G401 (cell line): Measurements from ENCODE around the gene MCM3AP. TPM values are rescaled to one million over a fixed set of nuclear protein-coding genes. Genes with fewer than 3 reads are reported as not detected.
"Not testable (repeated sequence)": the region's sequence is repeated elsewhere in the genome, so short reads cannot be mapped to it uniquely, and the experiment has no call there.

Source experiments
- DNase-seq: peaks from one replicate; pipeline ENCODE4 v3.0.0-alpha.2; 2015; ENCODE audit warnings: low spot score
- in situ Hi-C: cut with HindIII; loops from 2 replicates; pipeline ENCODE4 v1.10.0; 2016; ENCODE audit warnings: low sequenced_read_pairs, mixed read lengths
- total RNA-seq: library from RNA; depleted of rRNA; stranded (reverse); fragments of >200 nt; shearing (Covaris generic); gene quantifications from 2 replicates; pipeline ENCODE4 v1.2.3, GENCODE V29; 2014

MCM3AP gene
- total RNA-seq, 1 experiment from 2014 or later: 127 TPM

DNA sequence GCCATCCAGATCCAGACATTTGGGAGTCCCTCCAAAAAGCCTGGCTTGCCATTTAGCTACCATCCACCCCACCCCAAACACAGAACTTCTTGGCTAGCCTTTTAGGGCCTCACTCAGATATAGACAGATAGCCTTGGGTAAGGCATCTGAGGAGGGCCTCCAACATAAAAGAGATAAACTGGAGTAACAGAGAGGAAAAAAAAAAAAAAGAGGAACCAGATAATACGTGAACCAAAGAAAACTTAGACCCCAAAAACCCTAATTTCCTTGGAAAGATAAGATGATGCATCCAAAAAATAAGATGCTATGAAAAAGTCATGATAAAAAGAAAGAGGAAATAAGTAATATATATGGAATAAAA lies 37.0 kb downstream of the MCM3AP start:
- in situ Hi-C loops: no loop called here
- DNase-seq: no peak

DNA sequence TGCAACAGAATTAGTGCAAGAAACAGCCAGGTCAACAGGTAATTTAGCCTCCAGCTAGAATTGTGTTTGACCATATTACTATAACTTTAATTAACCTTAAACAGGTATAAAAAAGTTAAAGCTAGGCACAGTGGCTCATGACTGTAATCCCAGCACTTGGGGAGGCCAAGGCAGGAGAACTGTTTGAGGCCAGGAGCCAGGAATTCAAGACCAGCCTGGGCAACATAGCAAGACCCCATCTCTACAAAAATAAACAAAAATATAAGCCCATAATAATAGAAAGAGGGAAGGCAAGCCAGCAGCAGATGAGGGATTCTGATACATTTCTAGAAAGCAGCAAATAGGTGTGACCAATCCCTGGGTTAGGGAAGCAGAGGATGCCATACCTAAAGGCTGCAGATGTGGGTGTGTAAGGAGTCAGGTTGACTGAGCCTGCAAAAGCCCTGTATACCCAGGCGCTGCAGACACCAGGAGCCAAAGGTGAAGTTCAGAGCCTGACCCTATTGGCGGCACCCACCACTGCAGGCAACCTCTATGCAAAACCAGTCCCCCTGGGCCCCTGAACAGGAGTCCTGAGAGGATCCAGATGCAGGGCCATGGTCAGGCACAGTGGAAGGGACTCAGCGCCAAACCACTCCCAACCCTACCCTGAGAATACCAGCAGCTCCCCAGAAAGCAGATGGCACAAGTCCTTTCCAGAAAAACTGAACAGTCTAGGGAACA lies 37.6 kb downstream of the MCM3AP start:
- in situ Hi-C loops: no loop called here
- peak; percentile 25 for DNase-seq

DNA sequence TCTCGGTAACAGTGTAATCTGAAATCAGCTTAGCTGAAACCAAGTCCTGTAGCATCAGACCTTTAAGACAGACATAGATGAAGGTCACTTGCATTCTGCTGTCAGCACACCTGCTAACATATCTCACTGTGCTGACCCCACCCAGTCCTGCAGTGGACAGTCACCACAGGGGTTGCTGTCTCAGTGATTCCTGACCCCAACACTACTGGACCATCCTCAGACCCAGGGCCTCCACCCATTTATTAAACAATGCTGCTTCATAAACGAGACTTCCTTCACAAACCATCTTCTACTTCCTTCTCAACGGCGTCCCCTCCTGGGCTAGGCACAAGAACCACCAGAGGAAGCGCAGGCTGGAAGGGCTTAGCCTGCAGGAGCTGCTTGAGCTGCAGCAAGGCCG lies 39.1 kb downstream of the MCM3AP start:
- in situ Hi-C loops: no loop called here
- DNase-seq: no peak

DNA sequence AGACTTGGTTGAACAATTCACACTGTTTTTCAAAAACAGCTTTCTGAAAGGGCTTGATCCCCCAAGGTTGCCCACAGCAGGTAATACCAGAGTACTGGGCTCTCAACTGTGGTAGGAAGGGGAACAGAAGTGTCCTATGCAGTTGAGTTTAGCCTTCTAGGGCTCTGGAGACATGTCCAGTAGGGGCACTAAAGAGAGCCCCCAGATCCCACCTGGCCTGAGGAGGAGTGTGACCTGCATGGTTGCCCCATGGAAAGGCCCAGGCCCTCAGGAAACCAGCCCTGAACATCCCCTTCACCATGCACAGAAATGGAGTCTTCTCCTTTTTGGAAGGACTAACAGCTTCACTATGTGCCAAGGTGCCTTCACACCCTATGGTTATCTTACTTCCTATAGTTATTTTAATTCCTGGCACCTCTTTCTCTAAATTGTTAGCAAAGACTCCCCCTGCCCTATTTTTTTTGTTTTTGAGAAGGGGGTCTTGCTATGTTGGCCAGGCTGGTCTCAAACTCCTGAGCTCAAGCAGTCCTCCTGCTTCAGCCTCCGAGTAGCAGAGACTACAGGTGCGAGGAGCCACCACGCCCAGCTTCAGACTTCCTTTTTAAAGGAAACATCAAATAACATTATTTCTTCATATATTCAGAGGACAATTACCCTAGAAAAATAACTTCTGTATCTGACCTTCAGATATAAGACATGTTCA lies 40.0 kb downstream of the MCM3AP start:
- in situ Hi-C loops: no loop called here
- no peak for DNase-seq

DNA sequence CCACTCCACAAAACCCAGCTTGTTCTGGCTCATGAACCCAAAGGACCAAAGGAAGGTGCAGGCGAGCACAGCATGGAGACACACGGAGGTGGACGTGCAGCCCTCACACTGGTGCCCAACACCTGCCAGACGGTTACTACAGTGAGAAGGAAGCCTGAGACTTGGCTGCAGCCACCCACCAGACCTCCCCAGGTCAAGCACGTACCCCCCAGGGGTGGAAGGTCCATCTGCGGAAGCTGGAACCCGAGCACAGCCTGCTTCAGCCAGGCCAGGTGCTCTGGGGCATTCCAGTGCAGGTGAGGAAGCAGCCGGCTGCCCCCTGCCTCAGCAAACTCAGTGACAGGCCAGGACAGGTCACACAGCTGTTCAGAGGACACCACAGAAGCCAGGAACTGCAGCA lies 40.8 kb downstream of the MCM3AP start:
- DNase-seq: no peak
- in situ Hi-C loops: no loop called here

DNA sequence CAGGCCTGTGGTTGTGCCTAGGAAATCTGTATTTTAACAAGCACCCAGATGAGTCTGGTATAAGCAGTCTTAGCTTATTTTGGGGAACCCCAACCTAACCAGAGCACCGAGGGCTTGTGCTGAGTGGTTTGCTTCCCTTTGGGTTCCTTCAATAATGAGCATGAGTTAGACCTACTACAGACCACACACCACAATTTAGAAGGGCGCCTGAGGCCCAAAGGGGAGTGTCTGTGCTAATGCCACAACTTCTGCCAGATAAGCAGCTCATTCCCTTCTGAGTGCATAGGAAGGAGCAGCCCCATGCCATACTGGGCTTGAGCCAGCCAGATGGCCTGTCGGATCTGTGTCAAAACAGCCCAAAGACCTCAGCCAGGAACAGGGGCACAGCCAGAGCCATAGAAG lies 41.5 kb downstream of the MCM3AP start:
- no peak for DNase-seq
- in situ Hi-C loops: no loop called here

DNA sequence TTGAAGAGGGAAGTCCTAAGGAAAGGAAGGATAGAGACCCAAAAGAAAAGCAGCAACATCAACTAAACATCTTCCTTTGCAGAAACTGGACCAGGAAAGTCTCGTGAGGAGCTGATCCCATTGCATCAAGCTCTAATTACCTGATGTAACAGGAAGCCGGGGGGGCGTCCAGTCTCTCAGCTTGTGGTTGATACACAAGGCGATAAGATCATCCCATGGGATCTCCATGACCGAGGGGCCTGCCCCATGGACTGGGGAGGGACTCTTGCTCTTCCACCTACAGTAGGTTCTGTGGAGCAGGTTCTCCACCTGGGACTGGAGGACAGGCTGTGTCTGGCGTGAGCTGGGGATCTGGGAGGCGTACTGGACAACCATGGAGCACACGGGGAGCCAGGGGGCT lies 42.1 kb downstream of the MCM3AP start:
- in situ Hi-C loops: no loop called here
- no peak for DNase-seq

DNA sequence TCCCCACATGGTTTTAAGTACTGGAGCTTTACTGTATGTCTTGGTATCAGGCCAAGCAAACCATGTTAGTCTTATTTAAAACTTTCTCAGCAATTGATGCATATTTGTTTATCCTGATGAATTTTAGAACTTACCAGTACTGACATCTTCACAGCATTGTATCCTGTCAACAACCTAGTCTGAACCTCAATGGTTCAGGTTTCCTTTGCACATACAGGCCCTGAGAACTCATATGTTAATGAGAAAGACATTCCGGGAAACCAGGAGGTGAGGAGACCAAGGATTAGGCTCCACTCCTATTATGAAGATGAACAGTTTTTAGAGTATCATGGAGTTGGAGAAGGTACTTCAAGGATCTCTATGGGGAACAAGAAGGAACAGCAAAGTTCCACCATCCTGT lies 43.8 kb downstream of the MCM3AP start:
- in situ Hi-C loops, DNase-seq: not testable (repeated sequence)

DNA sequence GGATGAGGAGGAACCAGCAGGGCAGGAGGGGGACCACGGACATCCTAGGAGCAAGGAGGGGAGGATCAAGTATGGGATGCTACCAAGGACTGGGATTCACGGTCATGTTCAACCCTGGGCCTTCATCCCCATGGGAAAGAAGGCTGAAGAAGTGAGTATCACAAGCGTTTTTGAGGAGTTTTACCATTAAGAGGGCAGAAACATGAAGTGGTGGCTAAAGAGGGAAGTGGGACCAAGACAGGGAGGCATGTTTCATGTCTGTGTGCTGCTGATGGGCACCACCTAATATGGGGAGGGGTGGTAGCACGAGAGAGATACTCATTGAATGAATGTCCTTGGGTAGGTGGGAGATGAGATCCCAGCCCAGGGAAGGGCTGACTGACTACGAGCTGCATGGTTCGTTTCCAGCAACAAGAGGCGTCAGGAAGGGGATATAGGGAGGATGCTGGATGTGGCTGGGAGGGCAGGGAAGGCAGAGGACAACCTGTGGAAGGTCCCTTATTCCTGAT lies 45.5 kb downstream of the MCM3AP start:
- in situ Hi-C loops: no loop called here
- DNase-seq: no peak

DNA sequence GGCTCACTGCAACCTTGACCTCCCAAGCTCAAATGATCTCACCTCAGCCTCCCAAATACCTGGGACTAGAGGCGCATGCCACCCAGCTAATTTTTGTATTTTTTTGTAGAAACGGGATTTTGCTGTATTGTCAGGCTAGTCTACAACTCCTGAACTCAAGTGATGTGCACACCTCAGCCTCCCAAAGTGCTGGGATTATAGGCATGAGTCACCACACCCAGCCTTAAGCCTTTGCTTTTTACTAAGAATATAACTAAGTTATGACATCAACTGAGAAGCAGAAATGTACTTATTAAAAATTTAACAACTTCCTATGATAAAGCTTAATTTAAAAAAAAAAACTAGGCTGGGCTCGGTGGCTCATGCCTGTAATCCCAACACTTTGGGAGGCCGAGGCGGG lies 47.9 kb downstream of the MCM3AP start:
- in situ Hi-C loops: no loop called here
- DNase-seq: no peak

DNA sequence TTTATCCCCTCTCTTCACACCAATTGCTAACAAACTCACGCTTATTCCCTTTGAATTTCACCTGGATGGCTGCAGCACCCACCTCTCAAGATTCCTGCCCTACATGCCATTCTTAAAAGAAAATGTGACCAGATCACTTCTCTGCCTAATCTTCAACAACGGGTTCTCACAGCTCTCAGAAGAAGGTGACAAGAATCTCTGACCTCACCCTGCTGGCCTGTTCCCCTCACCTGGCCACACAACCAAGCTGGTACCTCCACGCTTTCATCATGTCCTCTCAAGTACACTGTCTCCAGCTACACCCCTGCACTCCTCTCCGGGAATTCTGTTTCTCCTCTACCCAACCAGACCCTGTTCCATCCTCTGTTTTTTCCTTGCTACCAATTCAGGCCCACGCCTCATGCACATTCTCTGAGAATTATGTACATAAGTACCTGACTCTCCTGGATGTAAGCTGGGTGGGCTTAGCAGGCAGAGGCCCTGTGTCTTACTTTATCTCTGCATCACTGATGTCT lies 50.9 kb downstream of the MCM3AP start:
- no peak for DNase-seq
- in situ Hi-C loops: no loop called here

DNA sequence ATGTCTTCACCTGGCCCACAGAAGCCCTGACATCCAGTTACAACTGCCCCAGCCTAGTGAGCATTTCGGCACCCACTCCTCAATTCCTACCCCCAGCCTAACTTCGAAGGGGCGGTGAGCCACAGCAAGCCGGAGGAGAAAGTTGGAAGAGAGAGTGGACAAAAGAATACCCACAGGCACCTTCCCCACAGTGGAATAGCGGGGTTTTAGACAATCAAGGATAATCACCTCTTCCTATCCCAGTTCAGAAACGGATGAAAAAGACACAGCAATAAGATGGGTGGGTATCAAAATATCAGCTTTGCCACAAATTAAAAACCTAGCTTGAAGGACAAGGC lies 55.5 kb downstream of the MCM3AP start:
- DNase-seq: peak; percentile 8
- in situ Hi-C loops: no loop called here

DNA sequence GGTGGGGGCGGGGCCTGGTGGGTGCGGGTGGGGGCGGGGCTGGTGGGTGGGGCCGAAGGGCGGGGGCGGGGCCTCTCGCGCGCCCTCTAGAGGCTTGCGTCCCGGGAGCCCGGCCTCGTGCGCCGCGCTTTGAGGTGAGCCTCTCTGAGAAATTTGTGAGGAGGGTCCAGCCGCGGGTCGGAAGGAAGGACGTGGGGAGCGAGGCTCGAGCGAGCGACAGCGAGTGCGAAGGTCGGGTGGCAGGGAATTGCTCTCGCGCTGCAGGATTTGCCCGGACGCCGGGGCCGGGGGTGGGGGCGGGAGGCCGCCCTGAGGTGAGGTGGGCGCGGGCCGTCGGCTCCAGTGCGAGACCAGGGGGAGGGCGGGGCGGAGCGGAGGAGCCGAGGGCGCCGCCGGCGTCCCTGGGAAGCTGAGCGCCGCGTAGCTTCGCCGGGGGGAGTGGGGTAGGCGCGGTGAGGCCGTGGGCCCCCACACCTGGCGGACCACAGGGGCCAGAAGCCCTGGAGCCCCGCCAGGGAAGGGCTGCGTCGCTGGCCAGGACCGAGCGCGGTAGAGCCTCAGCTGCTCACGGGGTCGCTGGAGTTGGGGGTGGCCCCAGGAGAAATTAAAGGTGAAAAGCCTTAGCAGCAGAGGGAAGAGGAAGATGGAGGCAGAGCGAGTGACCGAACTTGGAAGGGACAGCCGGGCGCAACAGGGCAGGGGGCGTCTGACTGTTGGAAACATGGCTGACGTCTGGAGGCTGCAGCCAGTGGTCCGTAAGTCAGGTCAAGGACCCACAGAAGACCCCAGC lies 56.1 kb downstream of the MCM3AP start:
- peak; percentile 16 for DNase-seq
- in situ Hi-C loops: no loop called here

DNA sequence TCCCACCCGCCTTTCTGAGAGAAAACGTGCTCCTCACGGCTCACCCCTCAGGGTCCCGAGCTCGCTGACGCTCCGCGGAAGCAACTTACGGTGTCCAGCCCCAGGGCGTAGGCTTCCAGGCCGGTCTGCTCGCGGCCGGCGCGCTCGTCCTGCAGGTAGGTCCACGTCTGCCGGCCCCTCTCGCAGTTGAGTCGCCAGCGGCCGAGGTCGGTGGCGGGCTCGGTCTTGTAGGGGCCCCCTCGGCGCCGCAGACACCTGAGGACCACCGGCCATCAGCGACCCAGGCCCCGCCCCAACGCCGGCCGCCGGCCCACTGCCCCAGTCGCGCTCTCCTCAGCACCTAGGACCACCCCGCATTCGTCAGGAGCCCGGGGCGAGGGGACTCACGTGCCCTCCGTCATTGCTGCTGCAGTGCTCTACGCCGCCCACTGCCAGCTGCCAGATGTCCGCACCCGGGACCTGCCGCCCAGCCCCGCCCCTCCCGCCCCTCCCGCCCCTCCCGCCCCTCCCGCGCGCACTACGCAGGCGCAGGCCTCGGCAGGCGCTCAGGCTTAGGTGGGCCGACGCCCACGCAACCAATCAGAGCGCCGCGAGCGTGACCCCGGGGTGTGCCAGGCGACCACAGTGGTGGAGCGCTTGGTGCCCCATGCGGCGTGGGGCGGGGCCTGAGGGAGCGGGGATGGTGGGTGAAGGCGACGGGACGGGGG lies 56.9 kb downstream of the MCM3AP start, which contains the start of gene LSS:
LSS (minus strand) TSS at position 430 of the 707 bp plus-strand sequence; CDS start at position 401, 29 bp downstream.
- DNase-seq: peak; percentile 96
- in situ Hi-C loops: no loop called here

DNA sequence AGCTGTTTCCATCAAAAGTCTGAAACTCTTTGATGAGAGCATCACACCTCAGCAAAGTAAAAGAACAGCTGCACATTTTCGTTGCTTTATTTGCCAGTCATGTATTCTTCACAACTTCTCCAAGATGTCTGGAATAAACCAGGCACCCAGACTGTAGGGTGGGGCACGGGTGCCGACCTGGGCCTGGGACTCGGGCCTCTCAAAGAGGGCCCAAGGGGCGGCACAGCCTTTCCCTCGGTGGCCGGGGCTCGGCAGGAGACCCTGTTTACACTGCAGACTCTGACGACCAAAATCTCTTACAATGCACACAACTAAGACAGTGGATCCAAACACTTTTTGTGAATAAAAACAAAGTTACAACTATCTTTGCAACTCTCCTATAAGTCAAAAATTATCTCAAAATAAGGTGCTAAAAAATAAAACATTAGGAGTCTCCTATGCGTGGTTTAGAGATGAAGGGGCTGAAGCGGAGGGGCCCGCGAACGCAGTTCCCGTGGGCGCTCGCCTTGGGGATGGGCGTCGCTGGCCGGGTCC lies 57.5 kb downstream of the MCM3AP start:
- in situ Hi-C loops: no loop called here
- DNase-seq: peak; percentile 19

DNA sequence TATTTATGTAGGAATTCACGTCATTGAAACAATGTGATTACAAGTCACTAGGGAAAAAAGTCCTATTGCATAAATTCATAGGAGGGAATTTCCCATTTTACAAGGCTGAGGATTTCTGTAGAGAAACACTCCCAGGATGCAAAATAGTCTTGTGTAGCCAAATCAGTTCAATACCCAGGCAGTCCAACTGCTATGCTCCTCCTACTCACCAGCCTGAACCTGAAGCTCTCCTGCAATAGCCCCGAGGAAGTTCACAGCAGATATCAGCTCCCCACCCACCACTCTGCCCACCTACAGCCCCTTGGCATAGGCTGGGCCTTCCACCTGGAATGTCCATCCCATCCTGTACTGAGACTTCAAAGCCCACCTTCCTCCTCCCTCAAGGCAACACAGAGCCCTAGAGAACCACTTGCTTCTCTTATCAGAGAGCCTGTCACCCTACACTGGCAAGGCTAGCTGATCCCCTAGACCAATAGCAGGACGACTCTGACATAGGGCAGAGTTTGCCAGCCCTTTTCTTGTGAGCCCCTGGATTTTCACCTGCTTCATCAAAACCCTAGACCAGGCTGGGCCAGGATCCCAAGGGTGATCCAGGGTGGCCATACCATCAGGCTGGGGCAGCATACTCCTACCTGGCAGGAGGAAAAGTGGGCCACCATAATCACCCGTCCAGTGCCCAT lies 58.4 kb downstream of the MCM3AP start:
- in situ Hi-C loops: no loop called here

DNA sequence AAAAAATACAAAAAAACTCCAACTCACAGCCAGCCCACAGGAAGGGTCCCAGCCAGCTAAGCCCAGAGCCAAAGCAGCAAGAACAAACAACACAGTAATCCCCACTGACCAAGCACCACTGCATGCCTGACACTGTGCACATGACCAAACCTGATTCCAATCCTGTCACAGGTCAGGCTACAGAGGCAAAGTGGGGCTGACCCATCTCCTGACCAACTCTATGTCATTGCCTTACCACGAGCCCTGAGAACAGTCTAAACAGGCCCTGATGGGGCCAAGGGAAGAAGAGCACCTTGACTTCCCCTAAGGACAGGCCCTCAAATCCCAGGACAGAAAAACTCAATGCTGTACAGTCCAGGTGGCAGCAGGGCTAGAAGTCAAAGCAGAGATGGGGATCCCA lies 59.3 kb downstream of the MCM3AP start:
- DNase-seq: peak; percentile 18
- in situ Hi-C loops: no loop called here

More for the DNA sequence above, 58.4 kb downstream of the MCM3AP start:
- peak; percentile 48 for DNase-seq

DNA sequence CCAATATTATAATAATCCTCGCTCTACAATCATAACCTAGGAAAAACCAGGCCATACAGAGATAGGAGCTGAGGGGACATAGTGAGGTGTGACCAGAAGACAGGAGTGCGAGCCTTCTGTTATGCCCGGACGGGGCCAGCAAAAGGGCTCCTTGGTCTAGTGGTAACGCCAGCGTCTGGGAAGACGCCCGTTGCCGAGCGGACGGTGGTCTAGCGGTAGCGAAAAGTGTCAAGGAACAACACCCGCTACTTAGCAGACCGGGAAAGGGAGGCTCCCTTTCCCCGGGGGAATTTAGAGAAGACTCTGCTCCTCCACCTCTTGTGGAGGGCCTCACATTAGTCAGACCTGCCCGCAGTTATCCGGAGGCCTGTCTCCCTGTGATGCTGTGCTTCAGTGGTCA lies 61.8 kb downstream of the MCM3AP start:
- in situ Hi-C loops, DNase-seq: not testable (repeated sequence)
